Body of pancreas (tissue), 4 donors: ENCODE data around the gene OR10V1. TPM values are rescaled to one million over a fixed set of nuclear protein-coding genes. Genes with fewer than 3 reads are reported as not detected.
A peak's percentile ranks its signal among the peaks of the same experiment; 100 is the strongest.

Source experiments
- ATAC-seq: fragments of 150-250 bp; one replicate; pipeline ENCODE4 v1.9.1; 2016
- DNase-seq, 4 donors: peaks; one replicate each; pipeline ENCODE4 v3.0.0-alpha.2; 2019
- H3K27ac ChIP-seq, 4 donors: fragments of 200-600 bp; sonication (generic); 1 replicate in 3 of 4; 2 replicates in 1 of 4; pipeline versions ENCODE4 v1.5.1 to v1.6.1; 2016 to 2019; ENCODE audit warnings: mild to moderate bottlenecking in 1 of 4, mixed read lengths in 1 of 4, moderate library complexity in 1 of 4
- H3K27me3 ChIP-seq, 2 donors: fragments of 200-600 bp; sonication (generic); one replicate each; pipeline ENCODE4 v1.6.0; 2016; ENCODE audit warnings: mild to moderate bottlenecking in 1 of 2
- H3K36me3 ChIP-seq, 2 donors: fragments of 200-600 bp; sonication (generic); replicated peaks in 1 of 2; 2 replicates each; pipeline ENCODE4 v1.5.1; 2016; ENCODE audit warnings: low read depth in 2 of 2; ENCODE audit not compliant: insufficient read depth in 1 of 2
- H3K4me1 ChIP-seq: fragments of 200-600 bp; sonication (generic); one replicate; pipeline ENCODE4 v1.6.0; 2016
- H3K4me3 ChIP-seq, 2 donors: fragments of 200-600 bp; sonication (generic); 1 replicate in 1 of 2; 2 replicates in 1 of 2; pipeline ENCODE4 v1.5.1; 2016 to 2019
- H3K9me3 ChIP-seq, 3 donors: fragments of 200-600 bp; sonication (generic); 1 replicate in 2 of 3; 2 replicates in 1 of 3; pipeline ENCODE4 v1.5.1; 2016
- POLR2A ChIP-seq, 3 donors: fragments of 450-650 bp; IDR thresholded peaks; one replicate each; pipeline ENCODE4 v1.6.1; 2016; ENCODE audit warnings: antibody characterized with exemption in 3 of 3, mild to moderate bottlenecking in 2 of 3
- WGBS, 2 donors: methylation state at CpG; one replicate each; pipeline ENCODE4 v1.1.5; 2017; 5-methylcytosine and 5-hydroxymethylcytosine counted together
- intact Hi-C: fragments of 100-400 bp; cut with DNase I; formaldehyde crosslinking; loops from one replicate; pipeline ENCODE4 v1.15.1; 2023
- total RNA-seq, 2 donors: library from RNA; depleted of rRNA; stranded (reverse); fragments of >200 nt; gene quantifications; one replicate each; pipeline ENCODE4 v1.1.0, GENCODE V29; 2016
- TF ChIP-seq, protein P1 (sequence below), 7 experiments: fragments of 450-650 bp in 4 of 7; fragments of 200-600 bp in 3 of 7; sonication (generic) in 3 of 7; IDR thresholded peaks; one replicate each; pipeline ENCODE4 v1.5.1; 2016 to 2019; ENCODE audit warnings: antibody characterized with exemption in 7 of 7

OR10V1 gene
- total RNA-seq, 2 donors from 2014 or later = not detected

DNA sequence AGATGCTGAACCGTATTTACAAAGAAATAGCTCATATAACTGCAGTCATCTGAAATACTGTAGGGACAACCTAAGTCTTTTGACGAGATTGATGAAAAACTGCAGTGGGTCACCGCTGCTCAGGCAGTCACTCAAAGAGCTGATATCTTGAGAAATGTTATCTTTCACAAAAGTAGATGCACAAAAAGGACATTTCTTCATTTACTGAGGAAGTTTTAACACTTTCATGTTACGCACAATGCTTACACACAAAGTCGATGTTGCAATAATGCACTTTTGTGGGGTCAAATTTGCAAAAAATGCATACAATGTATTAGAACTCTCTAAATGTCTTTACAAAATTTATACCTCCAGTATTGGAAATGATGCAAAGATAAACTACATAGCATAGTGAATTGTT lies 16.2 kb upstream of the OR10V1 start:
- H3K27ac ChIP-seq = no peak overlapping the region
- H3K4me1 ChIP-seq = no peaks in the 10 kb centered on the region
- H3K9me3 ChIP-seq = no peaks in the 10 kb centered on the region
- no peaks in the 10 kb centered on the region for H3K36me3 ChIP-seq
- 74 to 79% methylated on average over 5 of the region's 5 CpGs for WGBS, 2 donors
- DNase-seq = no peak
- TF ChIP-seq, protein P1, sequence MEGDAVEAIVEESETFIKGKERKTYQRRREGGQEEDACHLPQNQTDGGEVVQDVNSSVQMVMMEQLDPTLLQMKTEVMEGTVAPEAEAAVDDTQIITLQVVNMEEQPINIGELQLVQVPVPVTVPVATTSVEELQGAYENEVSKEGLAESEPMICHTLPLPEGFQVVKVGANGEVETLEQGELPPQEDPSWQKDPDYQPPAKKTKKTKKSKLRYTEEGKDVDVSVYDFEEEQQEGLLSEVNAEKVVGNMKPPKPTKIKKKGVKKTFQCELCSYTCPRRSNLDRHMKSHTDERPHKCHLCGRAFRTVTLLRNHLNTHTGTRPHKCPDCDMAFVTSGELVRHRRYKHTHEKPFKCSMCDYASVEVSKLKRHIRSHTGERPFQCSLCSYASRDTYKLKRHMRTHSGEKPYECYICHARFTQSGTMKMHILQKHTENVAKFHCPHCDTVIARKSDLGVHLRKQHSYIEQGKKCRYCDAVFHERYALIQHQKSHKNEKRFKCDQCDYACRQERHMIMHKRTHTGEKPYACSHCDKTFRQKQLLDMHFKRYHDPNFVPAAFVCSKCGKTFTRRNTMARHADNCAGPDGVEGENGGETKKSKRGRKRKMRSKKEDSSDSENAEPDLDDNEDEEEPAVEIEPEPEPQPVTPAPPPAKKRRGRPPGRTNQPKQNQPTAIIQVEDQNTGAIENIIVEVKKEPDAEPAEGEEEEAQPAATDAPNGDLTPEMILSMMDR (IDR thresholded peaks at IDR 0.05) = no peak
- TF ChIP-seq POLR2A (IDR thresholded peaks at IDR 0.05) = no peak
- intact Hi-C loops = no loop called here
- no peaks in the 10 kb centered on the region for H3K27me3 ChIP-seq
- no peak overlapping the region for H3K4me3 ChIP-seq
- ATAC-seq = no peak

GRCh38 chr11:59728913-59729312 lies 15.3 kb upstream of the OR10V1 start:
- Histone ChIP-seq H3K36me3 (no peaks in the 10 kb centered on the region), H3K27ac (no peak overlapping the region), H3K4me3 (no peak overlapping the region), H3K9me3 (no peaks in the 10 kb centered on the region), H3K4me1 (no peaks in the 10 kb centered on the region), H3K27me3 (no peaks in the 10 kb centered on the region)
- intact Hi-C loops = no loop called here
- TF ChIP-seq, protein P1 (IDR thresholded peaks at IDR 0.05) = no peak
- no peak for TF ChIP-seq POLR2A (IDR thresholded peaks at IDR 0.05)
- peak in 1 of 4 donors; percentile 5 for DNase-seq
- ATAC-seq = no peak
- 57 to 80% methylated on average over 1 of the region's 1 CpG for whole genome bisulfite sequencing, 2 donors

GRCh38 chr11:59728154-59728553 lies 14.5 kb upstream of the OR10V1 start:
- 62 to 75% methylated on average over 3 of the region's 3 CpGs for WGBS, 2 donors
- intact Hi-C loops = no loop called here

GRCh38 chr11:59727426-59727825 lies 13.8 kb upstream of the OR10V1 start:
- H3K27ac ChIP-seq = no peak overlapping the region
- TF ChIP-seq, protein P1 (IDR thresholded peaks at IDR 0.05) = no peak
- no peak for TF ChIP-seq POLR2A (IDR thresholded peaks at IDR 0.05)
- no peak overlapping the region for H3K4me3 ChIP-seq
- H3K27me3 ChIP-seq = no peaks in the 10 kb centered on the region
- 77 to 93% methylated on average over 1 of the region's 1 CpG for WGBS, 2 donors
- DNase-seq (no peak), ATAC-seq (no peak)
- no peaks in the 10 kb centered on the region for H3K36me3 ChIP-seq
- H3K4me1 ChIP-seq = no peaks in the 10 kb centered on the region
- intact Hi-C loops = no loop called here
- H3K9me3 ChIP-seq = no peaks in the 10 kb centered on the region

More at GRCh38 chr11:59728154-59728553, 14.5 kb upstream of the OR10V1 start:
- TF ChIP-seq, protein P1 (IDR thresholded peaks at IDR 0.05) = no peak
- no peak for TF ChIP-seq POLR2A (IDR thresholded peaks at IDR 0.05)
- no peaks in the 10 kb centered on the region for H3K27me3 ChIP-seq
- no peaks in the 10 kb centered on the region for H3K4me1 ChIP-seq
- no peaks in the 10 kb centered on the region for H3K9me3 ChIP-seq
- no peak for DNase-seq
- H3K36me3 ChIP-seq = no peaks in the 10 kb centered on the region
- H3K4me3 ChIP-seq = no peak overlapping the region
- H3K27ac ChIP-seq = no peak overlapping the region
- ATAC-seq = no peak

- no peak overlapping the region for H3K27ac ChIP-seq
- WGBS, 2 donors = 80 to 81% methylated on average over 3 of the region's 3 CpGs
- no peaks in the 10 kb centered on the region for H3K4me1 ChIP-seq
- ATAC-seq (no peak), DNase-seq (no peak)
- TF ChIP-seq POLR2A (IDR thresholded peaks at IDR 0.05) = no peak
- TF ChIP-seq, protein P1 (IDR thresholded peaks at IDR 0.05) = no peak
- no peaks in the 10 kb centered on the region for H3K9me3 ChIP-seq
- H3K27me3 ChIP-seq = no peaks in the 10 kb centered on the region
- H3K36me3 ChIP-seq = no peaks in the 10 kb centered on the region
- H3K4me3 ChIP-seq = no peak overlapping the region
- intact Hi-C loops = no loop called here
Measured at GRCh38 chr11:59724066-59724465, 10.4 kb upstream of the OR10V1 start.
